ENCODE measurements around the gene PIEZO1. TPM values are rescaled to one million over a fixed set of nuclear protein-coding genes. Genes with fewer than 3 reads are reported as not detected.

Gene PIEZO1
- total RNA-seq, 1 donor from 2014 or later, result 45.9 TPM

DNA sequence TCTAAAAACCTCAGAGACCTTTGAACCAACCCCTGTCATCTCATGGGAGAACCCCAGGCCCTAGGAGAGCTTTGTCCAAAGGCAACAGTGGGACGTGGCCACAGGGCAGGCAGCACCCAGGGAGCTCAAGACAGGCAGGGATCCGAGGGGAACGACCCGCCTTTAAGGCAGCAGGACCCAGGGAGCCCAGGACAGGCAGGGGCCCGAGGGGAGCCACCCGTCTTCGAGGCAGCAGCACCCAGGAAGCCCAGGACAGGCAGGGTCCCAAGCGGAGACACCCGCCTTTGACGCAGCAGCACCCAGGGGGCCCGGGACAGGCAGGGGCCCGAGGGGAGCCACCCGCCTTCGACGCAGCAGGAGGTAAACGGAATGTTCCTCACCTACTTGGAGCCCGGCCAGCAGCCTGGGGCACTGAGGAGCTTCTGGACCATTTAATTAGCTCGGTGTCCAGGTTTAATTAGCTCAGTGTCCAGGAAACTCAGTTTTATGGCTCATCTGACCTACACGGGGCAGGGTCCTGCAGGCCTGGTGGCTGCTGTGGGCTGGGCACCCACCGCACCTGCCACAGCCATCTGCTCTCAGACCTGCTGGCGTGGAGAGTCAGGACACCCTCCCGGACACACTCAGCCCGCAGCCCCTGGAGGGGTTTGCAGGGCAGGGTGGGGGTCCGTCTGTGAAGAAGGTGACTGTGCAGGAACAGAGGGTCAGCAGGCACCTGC, 24.4 kb downstream of the PIEZO1 start:
- Histone ChIP-seq H3K4me1 (ENCODE audit: control insufficient read depth in 3 of 3, insufficient read depth in 3 of 3, low read length in 3 of 3) (peaks cover 0 to 8% (median 6%) of the 10 kb centered on the region in 3 donors), H3K27me3 (ENCODE audit: control insufficient read depth in 3 of 3, insufficient read depth in 3 of 3, low read length in 3 of 3) (peaks cover 0 to 10% (median 6%) of the 10 kb centered on the region in 3 donors), H3K4me3 (ENCODE audit: low read length in 3 of 3) (no peak overlapping the region), H3K9ac (ENCODE audit: low read depth in 1 of 3, low read length in 3 of 3) (no peak overlapping the region), H3K9me3 (ENCODE audit: control insufficient read depth in 3 of 3, low read length in 3 of 3) (peaks cover 0 to 8% (median 3%) of the 10 kb centered on the region in 3 donors), H3K36me3 (ENCODE audit: control insufficient read depth in 3 of 3, insufficient read depth in 3 of 3, low read length in 3 of 3) (no peaks in the 10 kb centered on the region), H3K27ac (ENCODE audit: low read depth, low read length) (no peak overlapping the region)

DNA sequence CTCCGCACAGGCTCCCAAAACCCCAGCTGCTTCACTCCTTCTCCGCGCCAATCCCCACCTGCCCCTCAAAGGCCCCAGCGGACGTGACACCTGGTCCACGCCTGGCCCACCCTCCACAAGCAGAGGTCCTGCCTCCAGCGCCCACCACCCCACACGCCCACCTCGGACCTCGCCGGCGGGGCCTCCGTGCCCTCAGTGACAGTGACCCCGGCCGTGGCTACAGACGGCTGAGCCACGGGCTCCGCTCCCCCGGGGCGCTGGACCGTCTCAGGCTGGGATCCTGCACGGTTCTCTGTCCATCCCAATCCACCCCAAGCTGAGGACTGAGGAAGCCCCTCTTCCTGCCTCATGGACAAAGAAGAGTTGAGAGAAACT, 25.1 kb downstream of the PIEZO1 start:
- no peak overlapping the region for H3K27ac ChIP-seq (ENCODE audit: low read depth, low read length)
- peaks cover 0 to 8% (median 3%) of the 10 kb centered on the region in 3 donors for H3K9me3 ChIP-seq (ENCODE audit: control insufficient read depth in 3 of 3, low read length in 3 of 3)
- no peaks in the 10 kb centered on the region for H3K36me3 ChIP-seq (ENCODE audit: control insufficient read depth in 3 of 3, insufficient read depth in 3 of 3, low read length in 3 of 3)
- no peak overlapping the region for H3K9ac ChIP-seq (ENCODE audit: low read depth in 1 of 3, low read length in 3 of 3)
- peaks cover 0 to 7% (median 6%) of the 10 kb centered on the region in 3 donors for H3K27me3 ChIP-seq (ENCODE audit: control insufficient read depth in 3 of 3, insufficient read depth in 3 of 3, low read length in 3 of 3)
- H3K4me3 ChIP-seq (ENCODE audit: low read length in 3 of 3), result no peak overlapping the region
- H3K4me1 ChIP-seq (ENCODE audit: control insufficient read depth in 3 of 3, insufficient read depth in 3 of 3, low read length in 3 of 3), result peaks cover 0 to 8% (median 6%) of the 10 kb centered on the region in 3 donors

DNA sequence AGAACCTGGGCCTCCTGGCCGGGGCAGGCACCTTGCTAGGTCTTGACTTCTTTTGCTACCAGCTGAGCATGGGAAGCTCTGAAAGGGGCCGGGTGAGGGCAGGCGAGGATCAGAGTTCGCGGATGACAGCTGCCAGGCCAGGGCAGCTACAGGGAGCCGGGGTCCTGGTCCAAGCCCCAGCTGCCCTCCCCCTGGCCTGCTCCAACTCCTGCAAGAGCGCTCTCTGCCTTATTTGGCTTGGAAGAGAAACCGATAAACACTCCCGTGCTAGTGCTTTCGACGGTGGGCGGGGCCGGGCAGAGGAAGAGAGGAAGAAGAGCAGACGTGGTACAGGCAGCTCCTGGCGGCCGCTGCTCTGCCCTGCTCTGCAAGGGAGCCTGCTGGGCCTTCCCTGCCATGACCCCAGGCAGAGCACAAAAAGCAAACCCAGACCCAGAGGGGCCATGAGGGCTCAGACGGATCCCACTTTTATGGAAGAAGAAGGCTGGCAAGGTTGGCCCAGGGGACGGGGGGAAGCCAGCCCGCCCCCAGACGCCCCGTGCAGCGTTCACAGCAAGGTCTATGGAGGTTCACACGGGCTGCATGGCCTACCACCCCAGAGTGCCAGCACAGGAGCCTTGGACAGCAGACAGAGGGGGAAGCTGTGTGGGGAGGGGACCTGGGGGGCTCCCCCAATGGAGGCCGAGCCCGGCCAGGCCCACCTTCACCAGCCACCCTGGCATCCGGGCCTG, 25.6 kb downstream of the PIEZO1 start:
- H3K27me3 ChIP-seq (ENCODE audit: control insufficient read depth in 3 of 3, insufficient read depth in 3 of 3, low read length in 3 of 3), result peaks cover 0 to 6% (median 6%) of the 10 kb centered on the region in 3 donors

DNA sequence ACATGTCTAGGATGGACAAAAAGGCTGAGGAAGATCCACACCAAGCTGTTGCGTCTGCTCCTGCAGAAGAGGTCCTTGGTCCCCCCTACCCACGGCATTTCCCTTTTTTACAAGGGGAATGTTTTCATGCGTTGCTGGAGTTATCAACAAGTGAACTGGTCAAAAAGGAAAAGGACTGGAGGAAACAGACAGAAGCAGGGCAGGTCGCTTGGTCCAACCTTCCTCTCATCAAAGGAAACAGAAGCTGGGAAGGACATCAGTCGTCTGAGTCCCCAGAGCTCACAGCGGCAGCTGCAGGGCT, 26.1 kb downstream of the PIEZO1 start:
- Histone ChIP-seq H3K4me1 (ENCODE audit: control insufficient read depth in 3 of 3, insufficient read depth in 3 of 3, low read length in 3 of 3) (peaks cover 0 to 8% (median 5%) of the 10 kb centered on the region in 3 donors), H3K9me3 (ENCODE audit: control insufficient read depth in 3 of 3, low read length in 3 of 3) (peaks cover 0 to 8% (median 3%) of the 10 kb centered on the region in 3 donors), H3K27me3 (ENCODE audit: control insufficient read depth in 3 of 3, insufficient read depth in 3 of 3, low read length in 3 of 3) (peaks cover 0 to 6% (median 6%) of the 10 kb centered on the region in 3 donors), H3K27ac (ENCODE audit: low read depth, low read length) (no peak overlapping the region), H3K9ac (ENCODE audit: low read depth in 1 of 3, low read length in 3 of 3) (no peak overlapping the region), H3K36me3 (ENCODE audit: control insufficient read depth in 3 of 3, insufficient read depth in 3 of 3, low read length in 3 of 3) (no peaks in the 10 kb centered on the region), H3K4me3 (ENCODE audit: low read length in 3 of 3) (no peak overlapping the region)

More for the DNA sequence above, 25.6 kb downstream of the PIEZO1 start:
- Histone ChIP-seq H3K36me3 (ENCODE audit: control insufficient read depth in 3 of 3, insufficient read depth in 3 of 3, low read length in 3 of 3) (no peaks in the 10 kb centered on the region), H3K4me3 (ENCODE audit: low read length in 3 of 3) (no peak overlapping the region), H3K27ac (ENCODE audit: low read depth, low read length) (no peak overlapping the region), H3K9ac (ENCODE audit: low read depth in 1 of 3, low read length in 3 of 3) (no peak overlapping the region), H3K4me1 (ENCODE audit: control insufficient read depth in 3 of 3, insufficient read depth in 3 of 3, low read length in 3 of 3) (peaks cover 0 to 8% (median 6%) of the 10 kb centered on the region in 3 donors), H3K9me3 (ENCODE audit: control insufficient read depth in 3 of 3, low read length in 3 of 3) (peaks cover 0 to 8% (median 3%) of the 10 kb centered on the region in 3 donors)

DNA sequence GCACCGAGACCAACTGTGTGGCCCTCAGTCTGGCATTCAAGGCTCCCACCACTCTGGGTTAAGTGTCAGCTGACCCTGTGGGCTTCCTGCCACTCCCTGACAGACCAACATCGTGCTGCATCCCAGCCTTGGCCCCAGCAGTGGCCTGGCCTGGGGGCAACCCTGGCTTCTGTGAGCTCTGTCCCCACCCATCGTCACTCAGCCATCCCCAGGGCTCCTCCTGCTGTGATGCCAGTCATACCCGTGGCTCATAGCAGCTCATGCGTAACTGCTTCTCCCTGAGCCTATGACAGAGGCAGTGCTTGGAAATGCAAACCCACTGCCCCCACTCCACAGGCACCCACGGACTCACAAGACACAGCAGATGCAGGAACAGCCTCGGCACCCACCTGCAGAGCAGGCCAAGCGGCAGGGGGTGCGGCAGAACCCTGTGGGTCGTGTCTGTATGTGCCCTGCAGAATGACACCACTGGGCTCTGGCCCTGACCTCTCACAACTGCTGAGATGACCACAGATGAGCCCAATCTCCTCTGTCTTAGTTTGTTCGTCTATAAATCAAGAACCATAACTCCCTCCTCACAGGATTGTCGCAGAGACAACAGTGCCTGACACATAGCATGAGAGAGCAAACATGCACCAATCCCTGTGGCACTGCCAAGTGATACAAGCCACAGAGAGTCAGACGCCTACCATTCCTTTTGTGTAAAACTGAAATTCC, 26.6 kb downstream of the PIEZO1 start:
- H3K27me3 ChIP-seq (ENCODE audit: control insufficient read depth in 3 of 3, insufficient read depth in 3 of 3, low read length in 3 of 3), result peaks cover 0 to 6% (median 6%) of the 10 kb centered on the region in 3 donors
- peaks cover 0 to 8% (median 3%) of the 10 kb centered on the region in 3 donors for H3K9me3 ChIP-seq (ENCODE audit: control insufficient read depth in 3 of 3, low read length in 3 of 3)
- H3K4me3 ChIP-seq (ENCODE audit: low read length in 3 of 3), result no peak overlapping the region
- H3K27ac ChIP-seq (ENCODE audit: low read depth, low read length), result no peak overlapping the region
- peaks cover 0 to 8% (median 3%) of the 10 kb centered on the region in 3 donors for H3K4me1 ChIP-seq (ENCODE audit: control insufficient read depth in 3 of 3, insufficient read depth in 3 of 3, low read length in 3 of 3)
- no peaks in the 10 kb centered on the region for H3K36me3 ChIP-seq (ENCODE audit: control insufficient read depth in 3 of 3, insufficient read depth in 3 of 3, low read length in 3 of 3)
- H3K9ac ChIP-seq (ENCODE audit: low read depth in 1 of 3, low read length in 3 of 3), result no peak overlapping the region

DNA sequence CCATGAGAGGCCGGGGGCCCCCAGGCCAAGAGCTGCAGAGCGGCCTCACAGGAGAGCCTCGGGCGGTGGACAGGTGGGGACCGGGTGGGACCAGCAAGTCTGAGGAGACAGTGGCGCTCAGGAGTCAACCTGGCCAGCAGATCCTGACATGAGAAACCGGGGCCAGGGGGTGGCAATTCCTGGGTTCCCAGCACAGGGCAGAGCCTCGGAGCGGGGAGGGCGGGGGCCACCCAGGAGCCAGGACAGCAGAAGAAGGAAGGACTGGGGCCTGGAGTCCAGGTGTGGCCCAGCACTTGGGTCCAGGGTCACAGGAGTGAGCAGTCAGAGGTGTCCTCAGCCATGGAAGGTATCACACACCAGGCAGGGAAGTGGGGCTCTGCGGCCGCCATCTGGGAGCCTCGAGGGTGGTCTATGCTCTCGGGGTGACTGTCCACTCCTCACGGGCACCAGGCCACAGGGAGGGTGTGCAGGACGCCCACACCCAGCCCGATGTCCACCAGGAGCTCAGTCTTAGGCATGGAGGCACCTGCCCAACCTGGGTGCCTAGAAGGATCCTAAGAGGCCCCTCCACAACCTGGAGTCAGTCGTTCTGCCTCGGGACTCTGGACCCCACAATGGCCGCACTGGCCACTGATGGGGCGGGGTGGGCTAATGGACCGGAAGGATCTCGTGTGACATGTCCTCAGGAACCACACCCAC, 29.1 kb downstream of the PIEZO1 start:
- Histone ChIP-seq H3K9me3 (ENCODE audit: control insufficient read depth in 3 of 3, low read length in 3 of 3) (peaks cover 0 to 8% (median 3%) of the 10 kb centered on the region in 3 donors), H3K27ac (ENCODE audit: low read depth, low read length) (no peak overlapping the region), H3K4me1 (ENCODE audit: control insufficient read depth in 3 of 3, insufficient read depth in 3 of 3, low read length in 3 of 3) (peaks cover 0 to 2% (median 0%) of the 10 kb centered on the region in 3 donors), H3K36me3 (ENCODE audit: control insufficient read depth in 3 of 3, insufficient read depth in 3 of 3, low read length in 3 of 3) (no peaks in the 10 kb centered on the region), H3K4me3 (ENCODE audit: low read length in 3 of 3) (no peak overlapping the region), H3K9ac (ENCODE audit: low read depth in 1 of 3, low read length in 3 of 3) (no peak overlapping the region), H3K27me3 (ENCODE audit: control insufficient read depth in 3 of 3, insufficient read depth in 3 of 3, low read length in 3 of 3) (peaks cover 0 to 6% (median 6%) of the 10 kb centered on the region in 3 donors)

DNA sequence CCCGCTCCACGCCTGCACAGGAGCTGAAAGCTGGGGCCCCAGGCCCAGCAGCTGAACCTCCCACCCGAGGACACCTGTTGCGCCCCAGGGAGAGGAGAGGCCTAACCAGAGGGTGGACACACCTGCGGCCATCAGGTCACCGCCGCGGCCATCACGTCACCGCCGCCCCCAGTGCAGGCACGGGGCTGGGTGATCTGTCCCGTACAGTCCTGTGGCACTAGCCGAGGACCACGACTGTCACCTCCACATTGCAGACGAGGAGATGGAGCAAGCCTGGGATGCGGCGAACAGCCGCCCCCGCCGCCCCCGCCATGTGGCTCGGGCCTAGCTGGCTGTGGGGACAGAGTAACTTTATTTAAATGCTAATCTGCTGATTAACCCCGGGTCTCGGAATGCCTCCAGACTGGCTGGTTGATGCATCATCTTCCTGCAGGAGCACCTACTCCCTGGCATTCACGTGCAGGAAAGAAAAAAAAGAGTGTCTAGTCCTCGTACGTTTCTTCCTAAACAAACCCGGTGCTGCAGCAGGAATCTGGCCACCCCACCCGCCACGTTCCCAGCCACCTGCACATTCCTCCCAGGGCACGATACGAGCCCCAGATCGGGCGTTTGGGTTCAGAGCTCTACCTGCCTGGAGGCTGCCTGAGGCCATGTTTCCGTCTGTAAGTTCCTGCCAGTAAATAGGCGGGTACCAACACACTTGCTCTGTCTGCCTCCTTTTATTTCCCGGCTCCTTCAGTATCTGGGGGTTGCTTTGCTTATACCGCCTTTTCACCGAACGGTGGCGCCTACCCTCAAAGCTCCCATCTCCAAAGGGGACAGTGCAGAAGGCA, 29.9 kb downstream of the PIEZO1 start:
- Histone ChIP-seq H3K4me3 (ENCODE audit: low read length in 3 of 3) (no peak overlapping the region), H3K4me1 (ENCODE audit: control insufficient read depth in 3 of 3, insufficient read depth in 3 of 3, low read length in 3 of 3) (peaks cover 0 to 2% (median 0%) of the 10 kb centered on the region in 3 donors), H3K27me3 (ENCODE audit: control insufficient read depth in 3 of 3, insufficient read depth in 3 of 3, low read length in 3 of 3) (peaks cover 0 to 6% (median 6%) of the 10 kb centered on the region in 3 donors), H3K9ac (ENCODE audit: low read depth in 1 of 3, low read length in 3 of 3) (no peak overlapping the region), H3K27ac (ENCODE audit: low read depth, low read length) (no peak overlapping the region), H3K36me3 (ENCODE audit: control insufficient read depth in 3 of 3, insufficient read depth in 3 of 3, low read length in 3 of 3) (no peaks in the 10 kb centered on the region), H3K9me3 (ENCODE audit: control insufficient read depth in 3 of 3, low read length in 3 of 3) (peaks cover 0 to 8% (median 3%) of the 10 kb centered on the region in 3 donors)

DNA sequence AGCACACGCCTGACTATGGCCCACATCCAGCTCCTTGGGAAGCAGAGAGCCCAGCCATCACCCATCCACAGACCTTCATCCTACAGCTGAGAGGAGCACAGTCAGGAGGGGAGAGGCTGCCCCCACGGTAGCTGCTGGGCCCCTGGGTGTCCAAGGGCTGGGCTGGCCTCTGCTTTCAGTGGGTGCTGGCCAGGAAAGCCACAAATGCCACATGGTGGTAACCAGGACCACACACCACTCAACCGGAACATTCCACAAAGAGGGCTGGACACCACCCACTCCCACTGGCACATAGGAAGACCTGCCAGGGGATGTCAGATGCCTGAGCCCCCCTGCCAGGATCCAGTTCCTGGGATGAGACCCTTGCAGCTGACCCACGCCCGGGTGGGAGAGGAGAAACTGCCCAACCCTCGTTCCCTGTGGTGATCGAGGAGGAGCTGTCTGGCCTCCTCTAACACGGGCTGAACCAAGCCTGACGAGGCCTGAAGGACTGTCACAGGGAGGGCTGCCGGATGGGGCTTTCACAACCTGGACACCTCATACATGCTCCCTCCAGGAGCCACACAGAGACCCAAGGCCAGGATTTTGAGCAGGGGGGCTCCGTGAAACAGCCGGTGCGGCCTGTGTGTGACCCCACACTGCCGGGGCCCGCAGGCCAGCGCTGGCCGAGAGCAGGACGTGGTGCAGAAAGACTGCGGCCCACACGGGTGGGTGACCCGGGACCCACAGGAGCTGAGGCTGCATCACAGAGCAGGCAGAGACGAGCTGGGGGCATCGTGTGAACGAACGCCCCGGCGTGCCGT, 30.7 kb downstream of the PIEZO1 start:
- Histone ChIP-seq H3K27me3 (ENCODE audit: control insufficient read depth in 3 of 3, insufficient read depth in 3 of 3, low read length in 3 of 3) (peaks cover 0 to 6% (median 6%) of the 10 kb centered on the region in 3 donors), H3K36me3 (ENCODE audit: control insufficient read depth in 3 of 3, insufficient read depth in 3 of 3, low read length in 3 of 3) (no peaks in the 10 kb centered on the region), H3K27ac (ENCODE audit: low read depth, low read length) (no peak overlapping the region), H3K9me3 (ENCODE audit: control insufficient read depth in 3 of 3, low read length in 3 of 3) (peaks cover 0 to 8% (median 3%) of the 10 kb centered on the region in 3 donors), H3K4me1 (ENCODE audit: control insufficient read depth in 3 of 3, insufficient read depth in 3 of 3, low read length in 3 of 3) (no peaks in the 10 kb centered on the region), H3K9ac (ENCODE audit: low read depth in 1 of 3, low read length in 3 of 3) (no peak overlapping the region), H3K4me3 (ENCODE audit: low read length in 3 of 3) (no peak overlapping the region)
